CD4-positive, alpha-beta memory T cell (primary cell): ENCODE measurements around the gene MACC1. TPM values are rescaled to one million over a fixed set of nuclear protein-coding genes. Genes with fewer than 3 reads are reported as not detected.

Source experiments
- CTCF ChIA-PET: fragments of 350-600 bp; sonication (Branson Sonifier 250); formaldehyde crosslinking; loops from one replicate; lab custom pipeline; 2021; ENCODE audit warnings: inconsistent platforms; ENCODE audit not compliant: partially characterized antibody; lab: Charles Lee
- POLR2A ChIA-PET: fragments of 350-600 bp; sonication (Branson Sonifier 250); formaldehyde crosslinking; loops from one replicate; lab custom pipeline; 2021; ENCODE audit not compliant: partially characterized antibody; lab: Charles Lee
- DNase-seq, 5 donors: peaks; one replicate each; pipeline versions ENCODE4 v3.0.0 to v3.0.0-alpha.2; 2020 to 2022; ENCODE audit warnings: mixed read lengths in 1 of 5
- H3K27ac ChIP-seq: one replicate; pipeline ENCODE4 v1.7.0; 2013; ENCODE audit warnings: low read depth, low read length
- H3K27me3 ChIP-seq: 2 replicates; pipeline ENCODE4 v1.7.0; 2013; ENCODE audit warnings: mild to moderate bottlenecking, low read length, moderate library complexity; ENCODE audit not compliant: insufficient read depth
- H3K36me3 ChIP-seq: 2 replicates; pipeline ENCODE4 v1.7.0; 2013; ENCODE audit warnings: mild to moderate bottlenecking, low read length, moderate library complexity; ENCODE audit not compliant: insufficient read depth
- H3K4me1 ChIP-seq: 2 replicates; pipeline ENCODE4 v1.7.0; 2013; ENCODE audit warnings: mild to moderate bottlenecking, low read length, moderate library complexity; ENCODE audit not compliant: insufficient read depth
- H3K4me3 ChIP-seq, 2 donors: one replicate each; pipeline ENCODE4 v1.7.0; 2013; ENCODE audit warnings: low read length in 2 of 2, mild to moderate bottlenecking in 1 of 2
- H3K9me3 ChIP-seq, 2 donors: one replicate each; pipeline ENCODE4 v1.7.0; 2013; ENCODE audit warnings: low read length in 2 of 2, control low read depth in 1 of 2; ENCODE audit not compliant: control insufficient read depth in 1 of 2
- H3K27ac Mint-ChIP-seq, 7 donors: one replicate each; pipeline ENCODE4 v1.8.0; 2020 to 2021; ENCODE audit warnings: mixed read lengths in 7 of 7, mild to moderate bottlenecking in 6 of 7, inconsistent platforms in 3 of 7, moderate library complexity in 3 of 7
- H3K27me3 Mint-ChIP-seq, 2 donors: one replicate each; pipeline ENCODE4 v1.8.0; 2020 to 2021; ENCODE audit warnings: mixed read lengths in 2 of 2
- H3K36me3 Mint-ChIP-seq, 2 donors: one replicate each; pipeline ENCODE4 v1.8.0; 2020 to 2021; ENCODE audit warnings: mixed read lengths in 2 of 2, inconsistent platforms in 1 of 2, mild to moderate bottlenecking in 1 of 2
- H3K4me1 Mint-ChIP-seq, 4 donors: one replicate each; pipeline ENCODE4 v1.8.0; 2020 to 2021; ENCODE audit warnings: mixed read lengths in 4 of 4, mild to moderate bottlenecking in 1 of 4
- H3K4me3 Mint-ChIP-seq, 8 donors: one replicate each; pipeline ENCODE4 v1.8.0; 2020 to 2021; ENCODE audit warnings: mixed read lengths in 8 of 8, mild to moderate bottlenecking in 7 of 8, moderate library complexity in 6 of 8, inconsistent platforms in 3 of 8
- H3K9me3 Mint-ChIP-seq, 8 donors: one replicate each; pipeline ENCODE4 v1.8.0; 2020 to 2021; ENCODE audit warnings: mixed read lengths in 8 of 8, mild to moderate bottlenecking in 5 of 8, inconsistent platforms in 3 of 8, moderate library complexity in 1 of 8
- intact Hi-C: fragments of 100-400 bp; cut with micrococcal nuclease; formaldehyde crosslinking; loops from one replicate; pipeline ENCODE4 v1.15.1; 2023
- polyA plus RNA-seq, 2 donors: library from polyadenylated mRNA; unstranded; fragments of 300-500 nt; fragmentation: Illumina TruSeq; gene quantifications; one replicate each; pipeline ENCODE4 v1.2.3, GENCODE V29; 2021
- total RNA-seq, 2 experiments: library from RNA; stranded (reverse); gene quantifications; one replicate each; pipeline ENCODE4 v1.2.3, GENCODE V29; 2021

Gene MACC1
- total and polyA plus RNA-seq, 4 experiments from 2014 or later, result 0.05 to 0.09 TPM; not detected in 2

DNA sequence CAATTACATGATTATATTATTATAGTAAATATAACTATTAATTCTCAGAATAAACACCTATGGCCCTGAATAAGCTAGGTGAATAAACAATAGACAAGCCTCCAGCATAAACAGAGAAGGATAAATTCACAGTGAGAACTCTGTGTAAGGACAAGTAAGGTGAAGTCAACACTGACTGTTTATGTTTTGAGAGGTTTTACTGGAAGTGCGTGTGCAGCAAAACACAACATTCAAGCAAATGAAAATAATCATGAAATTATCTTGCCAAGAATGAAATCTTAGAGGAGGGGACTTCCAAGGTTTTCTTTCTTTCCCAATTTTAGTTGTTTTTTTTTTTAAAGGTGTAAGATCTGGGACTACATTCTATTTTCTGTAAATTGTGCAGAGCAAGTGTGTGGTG is 112.5 kb downstream of the MACC1 start:
- Histone ChIP-seq H3K9me3 (no peaks in the 10 kb centered on the region), H3K4me1 (no peaks in the 10 kb centered on the region), H3K27ac (no peak overlapping the region), H3K4me3 (no peak overlapping the region), H3K27me3 (no peaks in the 10 kb centered on the region), H3K36me3 (no peaks in the 10 kb centered on the region)
- intact Hi-C loops, result no loop called here
- ChIA-PET POLR2A (no interaction called here), CTCF (no interaction called here)
- Mint-ChIP-seq H3K27ac (no peak overlapping the region), H3K4me3 (no peak overlapping the region), H3K27me3 (no peaks in the 10 kb centered on the region), H3K36me3 (no peaks in the 10 kb centered on the region), H3K4me1 (no peaks in the 10 kb centered on the region), H3K9me3 (peaks cover 0 to 9% (median 2%) of the 10 kb centered on the region in 8 donors)
- no peak for DNase-seq

DNA sequence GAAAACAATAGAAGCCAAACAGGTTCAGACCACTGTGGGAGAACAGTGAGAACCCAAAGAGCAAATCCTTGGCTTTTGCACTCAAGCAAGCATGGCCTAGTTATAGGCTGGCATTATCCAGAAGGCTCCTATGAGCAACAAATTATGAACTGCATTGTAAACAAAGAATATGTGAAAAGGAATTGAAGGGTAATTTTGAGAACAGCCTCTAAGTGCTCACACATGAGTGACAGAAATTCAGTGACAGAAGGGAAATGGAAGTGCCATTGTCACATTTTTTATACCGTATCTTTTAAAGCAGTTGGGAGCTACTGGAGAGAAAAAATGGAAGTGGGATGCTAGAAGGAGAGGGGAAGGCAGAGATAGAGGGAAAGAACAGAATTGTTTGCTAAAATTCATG is 114.2 kb downstream of the MACC1 start:
- CTCF ChIA-PET, result no interaction called here
- no peaks in the 10 kb centered on the region for H3K9me3 ChIP-seq
- no peaks in the 10 kb centered on the region for H3K27me3 Mint-ChIP-seq
- POLR2A ChIA-PET, result no interaction called here
- no peak overlapping the region for H3K27ac Mint-ChIP-seq
- H3K4me3 Mint-ChIP-seq, result no peak overlapping the region
- no peak for DNase-seq
- intact Hi-C loops, result no loop called here
- H3K27me3 ChIP-seq, result no peaks in the 10 kb centered on the region
- H3K36me3 Mint-ChIP-seq, result no peaks in the 10 kb centered on the region
- H3K36me3 ChIP-seq, result no peaks in the 10 kb centered on the region
- H3K4me3 ChIP-seq, result no peak overlapping the region
- no peaks in the 10 kb centered on the region for H3K4me1 Mint-ChIP-seq
- peaks cover 0 to 9% (median 2%) of the 10 kb centered on the region in 8 donors for H3K9me3 Mint-ChIP-seq
- no peaks in the 10 kb centered on the region for H3K4me1 ChIP-seq
- no peak overlapping the region for H3K27ac ChIP-seq

DNA sequence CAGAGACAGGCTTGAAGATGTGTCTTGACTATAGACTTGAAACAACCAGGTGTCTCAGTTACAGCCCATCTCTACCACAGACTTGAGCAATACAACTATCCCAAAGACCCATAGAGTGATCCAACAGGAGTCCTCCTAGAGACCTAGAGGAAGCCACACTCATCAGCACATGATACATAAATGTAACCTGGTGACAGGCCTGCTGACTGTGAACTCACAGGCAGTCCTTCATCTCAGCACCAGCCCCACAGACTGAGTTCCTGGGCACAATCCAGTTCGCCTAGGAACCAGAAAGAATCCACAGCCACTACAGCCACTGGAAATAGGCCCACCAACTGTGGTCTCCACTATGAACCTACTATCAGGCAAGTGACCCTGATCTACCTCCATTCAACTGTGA is 121.3 kb downstream of the MACC1 start:
- H3K9me3 ChIP-seq, result no peaks in the 10 kb centered on the region
- no peaks in the 10 kb centered on the region for H3K27me3 ChIP-seq
- H3K4me1 Mint-ChIP-seq, result no peaks in the 10 kb centered on the region
- ChIA-PET POLR2A (no interaction called here), CTCF (no interaction called here)
- no peaks in the 10 kb centered on the region for H3K36me3 Mint-ChIP-seq
- no peak overlapping the region for H3K4me3 Mint-ChIP-seq
- no peaks in the 10 kb centered on the region for H3K4me1 ChIP-seq
- no peak for DNase-seq
- H3K27me3 Mint-ChIP-seq, result no peaks in the 10 kb centered on the region
- no peak overlapping the region for H3K27ac Mint-ChIP-seq
- no peak overlapping the region for H3K4me3 ChIP-seq
- no peak overlapping the region for H3K27ac ChIP-seq
- peaks cover 0 to 35% (median 9%) of the 10 kb centered on the region in 8 donors for H3K9me3 Mint-ChIP-seq
- intact Hi-C loops, result no loop called here
- H3K36me3 ChIP-seq, result no peaks in the 10 kb centered on the region

DNA sequence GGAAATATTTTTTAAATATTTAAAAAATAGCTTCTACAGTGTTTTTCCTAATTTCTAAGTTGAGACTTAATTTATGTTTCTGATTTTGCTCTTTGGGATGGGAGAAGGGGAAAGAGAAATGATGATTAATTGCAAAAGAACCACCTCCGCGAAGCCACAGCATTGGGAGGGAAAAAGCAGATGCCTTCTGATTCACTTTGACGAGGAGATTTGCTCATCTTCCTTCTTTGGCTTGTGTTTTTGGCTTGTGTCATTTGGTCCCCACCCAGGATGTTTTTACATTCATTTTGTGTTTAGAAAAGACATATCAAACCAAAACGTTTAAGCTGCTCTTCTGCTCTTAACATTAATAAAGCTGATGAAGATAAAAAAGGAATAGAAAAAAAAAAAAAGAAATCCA is 121.7 kb downstream of the MACC1 start:
- no peak overlapping the region for H3K27ac Mint-ChIP-seq
- no peak overlapping the region for H3K4me3 ChIP-seq
- no peaks in the 10 kb centered on the region for H3K27me3 ChIP-seq
- no peaks in the 10 kb centered on the region for H3K4me1 Mint-ChIP-seq
- intact Hi-C loops, result no loop called here
- peaks cover 0 to 38% (median 11%) of the 10 kb centered on the region in 8 donors for H3K9me3 Mint-ChIP-seq
- H3K4me1 ChIP-seq, result no peaks in the 10 kb centered on the region
- H3K36me3 Mint-ChIP-seq, result no peaks in the 10 kb centered on the region
- DNase-seq, result no peak
- H3K27me3 Mint-ChIP-seq, result no peaks in the 10 kb centered on the region
- H3K27ac ChIP-seq, result no peak overlapping the region
- CTCF ChIA-PET, result no interaction called here
- POLR2A ChIA-PET, result no interaction called here
- H3K36me3 ChIP-seq, result no peaks in the 10 kb centered on the region
- H3K4me3 Mint-ChIP-seq, result no peak overlapping the region
- no peaks in the 10 kb centered on the region for H3K9me3 ChIP-seq

DNA sequence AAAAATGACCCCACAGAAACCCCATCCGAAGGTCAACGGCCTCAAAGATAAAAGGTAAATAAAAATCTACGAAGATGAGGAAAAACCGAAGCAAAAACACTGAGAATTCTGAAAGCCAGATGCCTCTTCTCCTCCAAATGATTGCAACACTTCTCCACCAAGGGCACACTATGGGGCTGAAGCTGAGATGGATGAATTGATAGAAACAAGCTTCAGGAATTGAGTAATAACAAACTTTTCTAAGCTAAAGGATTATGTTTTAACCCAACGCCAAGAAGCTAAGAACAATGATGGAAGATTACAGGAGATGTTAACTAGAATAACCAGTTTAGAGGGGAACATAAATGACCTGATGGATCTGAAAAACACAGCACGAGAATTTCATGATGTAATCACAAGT is 127.8 kb downstream of the MACC1 start:
- peaks cover 0 to 4% of the 10 kb centered on the region in 2 donors for H3K36me3 Mint-ChIP-seq
- H3K27ac ChIP-seq, result no peak overlapping the region
- H3K9me3 ChIP-seq, result no peaks in the 10 kb centered on the region
- H3K4me1 ChIP-seq, result no peaks in the 10 kb centered on the region
- no peak overlapping the region for H3K27ac Mint-ChIP-seq
- ChIA-PET POLR2A (no interaction called here), CTCF (no interaction called here)
- no peaks in the 10 kb centered on the region for H3K4me1 Mint-ChIP-seq
- no peaks in the 10 kb centered on the region for H3K27me3 ChIP-seq
- DNase-seq, result no peak
- H3K36me3 ChIP-seq, result no peaks in the 10 kb centered on the region
- no peaks in the 10 kb centered on the region for H3K27me3 Mint-ChIP-seq
- peak overlapping the region in 1 of 8 donors; percentile 1 for H3K4me3 Mint-ChIP-seq
- H3K4me3 ChIP-seq, result no peak overlapping the region
- H3K9me3 Mint-ChIP-seq, result peaks cover 0 to 35% (median 12%) of the 10 kb centered on the region in 8 donors
- intact Hi-C loops, result no loop called here

DNA sequence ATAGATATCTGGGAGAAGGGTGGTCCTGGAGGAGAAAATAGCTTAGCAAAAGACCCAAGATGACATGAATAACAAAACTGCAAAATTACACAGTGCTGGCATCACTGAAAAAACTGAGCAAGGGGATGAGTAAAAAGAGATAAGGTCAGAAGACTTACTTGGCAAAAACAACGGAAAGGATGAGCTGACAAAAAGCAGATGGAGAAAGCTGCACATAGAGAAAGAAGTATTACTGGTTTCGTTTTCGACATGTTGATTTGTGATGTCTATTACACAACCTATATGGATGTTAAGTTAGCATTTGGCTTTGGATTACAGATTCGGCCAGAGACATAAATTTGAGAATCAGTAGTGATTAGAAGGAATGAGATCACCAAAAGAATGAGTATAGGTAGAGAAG is 132.1 kb downstream of the MACC1 start:
- Mint-ChIP-seq H3K36me3 (peaks cover 0 to 4% of the 10 kb centered on the region in 2 donors), H3K4me3 (no peak overlapping the region), H3K4me1 (no peaks in the 10 kb centered on the region), H3K9me3 (peaks cover 0 to 11% (median 3%) of the 10 kb centered on the region in 8 donors), H3K27ac (no peak overlapping the region), H3K27me3 (no peaks in the 10 kb centered on the region)
- ChIA-PET POLR2A (no interaction called here), CTCF (no interaction called here)
- H3K9me3 ChIP-seq, result no peaks in the 10 kb centered on the region
- H3K4me1 ChIP-seq, result no peaks in the 10 kb centered on the region
- H3K36me3 ChIP-seq, result no peaks in the 10 kb centered on the region
- H3K4me3 ChIP-seq, result no peak overlapping the region
- DNase-seq, result no peak
- intact Hi-C loops, result no loop called here
- no peak overlapping the region for H3K27ac ChIP-seq
- no peaks in the 10 kb centered on the region for H3K27me3 ChIP-seq

Other genes starting within 250 kb of the MACC1 start
- gene ITGB8, start 113.5 kb upstream of the MACC1 start, total RNA-seq, result under 1 TPM; 0.11 to 0.12 TPM
- gene ITGB8, start 113.5 kb upstream of the MACC1 start, polyA plus RNA-seq, result not detected